HepG2 (cell line): ENCODE results near the gene TOP1. TPM values are rescaled to one million over a fixed set of nuclear protein-coding genes. Genes with fewer than 3 reads are reported as not detected.

ENCODE experiments used
- ATF4 ChIP-seq, 2 experiments: fragments of 450-650 bp in 1 of 2; sonication (generic) in 1 of 2; formaldehyde crosslinking; IDR thresholded peaks; 2 replicates each; pipeline versions ENCODE4 v1.5.0 to v1.8.0; 2020 to 2022; ENCODE audit warnings: mild to moderate bottlenecking in 1 of 2, missing genetic modification reagents in 1 of 2
- KDM2A ChIP-seq: sonication (generic); formaldehyde crosslinking; IDR thresholded peaks from 2 replicates; pipeline ENCODE4 v1.4.0; 2020; ENCODE audit warnings: low read depth, missing genetic modification reagents, borderline replicate concordance
- MYC ChIP-seq: sonication (generic); formaldehyde crosslinking; IDR thresholded peaks from 2 replicates; pipeline ENCODE4 v1.9.0; 2021; ENCODE audit warnings: missing genetic modification reagents, borderline replicate concordance
- PHF8 ChIP-seq: sonication (generic); formaldehyde crosslinking; IDR thresholded peaks from 2 replicates; pipeline ENCODE4 v1.5.0; 2020; ENCODE audit warnings: missing genetic modification reagents
- SMYD3 ChIP-seq: sonication (generic); formaldehyde crosslinking; IDR thresholded peaks from 2 replicates; pipeline ENCODE4 v1.8.1; 2023; ENCODE audit warnings: mild to moderate bottlenecking, missing genetic modification reagents
- TAF1 ChIP-seq: sonication (generic); formaldehyde crosslinking; IDR thresholded peaks from 2 replicates; pipeline ENCODE4 v1.4.0; 2020; ENCODE audit warnings: missing genetic modification reagents
- ZBTB42 ChIP-seq: sonication (generic); formaldehyde crosslinking; IDR thresholded peaks from 2 replicates; pipeline ENCODE4 v1.5.0; 2020; ENCODE audit warnings: mild to moderate bottlenecking, missing genetic modification reagents
- ZBTB8A ChIP-seq: sonication (generic); formaldehyde crosslinking; IDR thresholded peaks from 2 replicates; pipeline ENCODE4 v1.4.0; 2020; ENCODE audit warnings: mild to moderate bottlenecking, low read depth, missing genetic modification reagents, borderline replicate concordance
- ZNF12 ChIP-seq: sonication (generic); formaldehyde crosslinking; IDR thresholded peaks from 2 replicates; pipeline ENCODE4 v1.5.0; 2020; ENCODE audit warnings: missing genetic modification reagents
- ZNF550 ChIP-seq: sonication (generic); formaldehyde crosslinking; IDR thresholded peaks from 2 replicates; pipeline ENCODE4 v1.4.0; 2020; ENCODE audit warnings: mild to moderate bottlenecking, missing genetic modification reagents, borderline replicate concordance
- ZNF614 ChIP-seq: IDR thresholded peaks from 2 replicates; pipeline ENCODE4 v1.6.1; 2018; ENCODE audit warnings: missing biosample characterization, missing genetic modification reagents, inconsistent platforms, borderline replicate concordance
- ZNF746 ChIP-seq: sonication (generic); formaldehyde crosslinking; IDR thresholded peaks from 2 replicates; pipeline ENCODE4 v1.8.0; 2022; ENCODE audit warnings: mild to moderate bottlenecking, missing genetic modification reagents
- ZSCAN22 ChIP-seq: sonication (generic); formaldehyde crosslinking; IDR thresholded peaks from 2 replicates; pipeline ENCODE4 v1.4.0; 2020; ENCODE audit warnings: mild to moderate bottlenecking, missing genetic modification reagents
- polyA plus RNA-seq, 8 experiments: library from polyadenylated mRNA; depleted of rRNA in 3 of 8; stranded (reverse) in 7 of 8; unstranded in 1 of 8; fragments of >200 nt; fragmentation: Illumina TruSeq in 4 of 8; extraction: Trizol in 4 of 8; gene quantifications; 2 replicates each; pipeline versions ENCODE4 v1.2.1 to v1.2.3, GENCODE V29; 2011 to 2016; ENCODE audit warnings: low read depth in 4 of 8, missing spikeins in 1 of 8, mixed read lengths in 1 of 8; ENCODE audit not compliant: insufficient read depth in 1 of 8
- total RNA-seq, 5 experiments: library from RNA; depleted of rRNA; stranded (reverse); fragments of >200 nt; fragmentation: Illumina TruSeq; extraction: Trizol; gene quantifications; 2 replicates each; pipeline ENCODE4 v1.2.3, GENCODE V29; 2016; ENCODE audit warnings: low read depth in 1 of 5
- TF ChIP-seq, protein P1 (sequence below): sonication (generic); formaldehyde crosslinking; IDR thresholded peaks from 2 replicates; pipeline ENCODE4 v1.8.1; 2023; ENCODE audit warnings: mild to moderate bottlenecking, moderate library complexity, missing genetic modification reagents
- TF ChIP-seq, protein P2 (sequence below): sonication (generic); formaldehyde crosslinking; IDR thresholded peaks from 2 replicates; pipeline ENCODE4 v1.8.0; 2022; ENCODE audit warnings: mild to moderate bottlenecking, missing genetic modification reagents, borderline replicate concordance

The TOP1 gene
- total and polyA plus RNA-seq, 2 of the 13 experiments (the other 11 are each of a cell fraction or from before 2014, with no cell fraction given) = 10.2 to 19.4 TPM

DNA sequence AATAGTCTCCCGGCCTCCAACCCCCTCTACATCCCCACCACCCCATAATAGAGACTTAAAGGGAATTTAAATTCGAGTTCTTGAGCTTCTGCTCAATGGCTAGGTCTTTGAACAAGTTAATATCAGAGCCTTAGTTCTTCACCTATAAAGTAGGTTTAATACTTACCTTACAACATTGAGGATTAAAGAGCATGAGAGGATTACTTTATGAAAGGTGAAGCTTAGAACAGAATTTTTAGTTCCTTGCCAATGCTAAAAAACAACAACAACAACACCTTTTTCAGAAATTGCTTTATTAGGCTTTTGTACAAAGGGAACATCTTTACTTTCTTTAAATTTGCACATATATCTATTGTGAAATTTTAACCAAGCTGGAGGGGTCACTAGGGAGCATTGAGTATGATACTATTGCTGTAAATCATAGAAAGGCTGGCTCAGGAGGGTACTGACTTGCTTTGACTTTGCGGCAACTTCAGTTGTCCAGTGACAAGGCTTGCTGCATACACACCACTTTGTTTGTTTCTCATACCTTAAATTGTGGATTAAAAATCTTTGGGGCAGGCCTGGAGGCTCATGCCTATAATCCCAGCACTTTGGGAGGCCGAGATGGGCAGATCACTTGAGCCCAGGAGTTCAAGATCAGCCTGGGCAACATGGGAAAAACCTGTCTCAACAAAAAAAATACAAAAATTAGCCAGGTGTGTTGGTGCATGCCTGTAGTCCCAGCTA is 9.7 kb downstream of the TOP1 start (continued):
- TF ChIP-seq SMYD3 (CRISPR knock-in tag) (0 out of 2 replicates have a peak, but pooled peaks have one; percentile 5), KDM2A (no peak), MYC (0 out of 2 replicates have a peak, but pooled peaks have one; percentile 50), ZBTB8A (CRISPR knock-in tag) (no peak), ZNF746 (CRISPR knock-in tag) (peak; percentile 32; the same call in 1 of the 2 replicates), PHF8 (0 out of 2 replicates have a peak, but pooled peaks have one; percentile 19), ZNF12 (CRISPR knock-in tag) (no peak), ZBTB42 (CRISPR knock-in tag) (no peak), ZNF614 (CRISPR knock-in tag) (0 out of 2 replicates have a peak, but pooled peaks have one; percentile 7), TAF1 (0 out of 2 replicates have a peak, but pooled peaks have one; percentile 25), ZSCAN22 (CRISPR knock-in tag) (no peak), ATF4 (CRISPR knock-in tag; IDR thresholded peaks at IDR 0.05) (0 out of 4 replicates have a peak, but pooled peaks of 1 of the 2 experiments have one; percentile 33), ZNF550 (CRISPR knock-in tag) (no peak)
- TF ChIP-seq, protein P1, sequence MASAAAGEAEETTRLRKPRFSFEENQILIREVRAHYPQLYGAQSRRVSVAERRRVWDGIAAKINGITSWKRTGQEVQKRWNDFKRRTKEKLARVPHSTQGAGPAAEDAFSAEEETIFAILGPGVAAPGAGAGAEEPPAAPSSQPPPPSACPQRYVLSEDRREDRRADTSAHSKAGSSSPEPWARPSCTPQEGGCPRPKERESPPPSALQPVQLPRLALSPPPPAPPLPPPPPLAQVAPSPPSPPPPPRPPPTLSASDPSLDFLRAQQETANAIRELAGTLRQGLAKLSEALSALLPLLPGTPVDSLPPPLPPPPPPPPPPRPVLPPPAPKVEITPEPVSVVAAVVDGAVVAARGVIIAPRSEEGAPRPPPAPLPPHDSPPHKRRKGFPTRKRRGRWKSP = 0 out of 2 replicates have a peak, but pooled peaks have one; percentile 61
- TF ChIP-seq, protein P2, sequence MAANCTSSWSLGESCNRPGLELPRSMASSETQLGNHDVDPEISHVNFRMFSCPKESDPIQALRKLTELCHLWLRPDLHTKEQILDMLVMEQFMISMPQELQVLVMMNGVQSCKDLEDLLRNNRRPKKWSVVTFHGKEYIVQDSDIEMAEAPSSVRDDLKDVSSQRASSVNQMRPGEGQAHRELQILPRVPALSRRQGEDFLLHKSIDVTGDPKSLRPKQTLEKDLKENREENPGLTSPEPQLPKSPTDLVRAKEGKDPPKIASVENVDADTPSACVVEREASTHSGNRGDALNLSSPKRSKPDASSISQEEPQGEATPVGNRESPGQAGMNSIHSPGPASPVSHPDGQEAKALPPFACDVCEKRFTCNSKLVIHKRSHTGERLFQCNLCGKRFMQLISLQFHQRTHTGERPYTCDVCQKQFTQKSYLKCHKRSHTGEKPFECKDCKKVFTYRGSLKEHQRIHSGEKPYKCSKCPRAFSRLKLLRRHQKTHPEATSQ (CRISPR knock-in tag) = peak; percentile 72; the same call in 1 of the 2 replicates
